ENCODE measurements around the gene TGM6. TPM values are rescaled to one million over a fixed set of nuclear protein-coding genes. Genes with fewer than 3 reads are reported as not detected.

TGM6 gene
- total RNA-seq, 1 experiment from 2014 or later = not detected

GRCh38 chr20:2365091-2365490, 15.6 kb upstream of the TGM6 start:
- intact Hi-C loops (cut with micrococcal nuclease; ENCODE audit: unreplicated experiment) = no loop called here
- no peaks in the 10 kb centered on the region for H3K9me3 Mint-ChIP-seq (ENCODE audit: low read depth, unreplicated experiment)
- H3K4me3 Mint-ChIP-seq (ENCODE audit: low read depth, unreplicated experiment) = no peak overlapping the region
- no TSS peak for BruUV-seq (replicated peaks)
- peaks cover 6% of the 10 kb centered on the region for H3K4me1 Mint-ChIP-seq (ENCODE audit: low read depth, unreplicated experiment)
- no peak overlapping the region for H3K27ac Mint-ChIP-seq (ENCODE audit: unreplicated experiment)
- peaks cover 29% of the 10 kb centered on the region for H3K27me3 Mint-ChIP-seq (ENCODE audit: unreplicated experiment)
- no peak for TF ChIP-seq CTCF (IDR thresholded peaks at IDR 0.05; ENCODE audit: unreplicated experiment)
- CTCF ChIA-PET = no interaction called here
- no peaks in the 10 kb centered on the region for H3K36me3 Mint-ChIP-seq (ENCODE audit: insufficient read depth, unreplicated experiment)
- DNase-seq = no peak

GRCh38 chr20:2365666-2366065, 15.0 kb upstream of the TGM6 start:
- no peak for TF ChIP-seq CTCF (IDR thresholded peaks at IDR 0.05; ENCODE audit: unreplicated experiment)
- DNase-seq = no peak
- no peak overlapping the region for H3K4me3 Mint-ChIP-seq (ENCODE audit: low read depth, unreplicated experiment)
- H3K4me1 Mint-ChIP-seq (ENCODE audit: low read depth, unreplicated experiment) = peaks cover 6% of the 10 kb centered on the region
- CTCF ChIA-PET = no interaction called here
- no TSS peak for BruUV-seq (replicated peaks)
- no peak overlapping the region for H3K27ac Mint-ChIP-seq (ENCODE audit: unreplicated experiment)
- H3K36me3 Mint-ChIP-seq (ENCODE audit: insufficient read depth, unreplicated experiment) = no peaks in the 10 kb centered on the region
- peaks cover 35% of the 10 kb centered on the region for H3K27me3 Mint-ChIP-seq (ENCODE audit: unreplicated experiment)
- intact Hi-C loops (cut with micrococcal nuclease; ENCODE audit: unreplicated experiment) = no loop called here
- no peaks in the 10 kb centered on the region for H3K9me3 Mint-ChIP-seq (ENCODE audit: low read depth, unreplicated experiment)

- peaks cover 4% of the 10 kb centered on the region for H3K4me1 Mint-ChIP-seq (ENCODE audit: low read depth, unreplicated experiment)
- H3K27ac Mint-ChIP-seq (ENCODE audit: unreplicated experiment) = no peak overlapping the region
- TF ChIP-seq CTCF (IDR thresholded peaks at IDR 0.05; ENCODE audit: unreplicated experiment) = no peak
- H3K4me3 Mint-ChIP-seq (ENCODE audit: low read depth, unreplicated experiment) = no peak overlapping the region
- CTCF ChIA-PET = no interaction called here
- no peaks in the 10 kb centered on the region for H3K36me3 Mint-ChIP-seq (ENCODE audit: insufficient read depth, unreplicated experiment)
- no TSS peak for BruUV-seq (replicated peaks)
- no peak for DNase-seq
- intact Hi-C loops (cut with micrococcal nuclease; ENCODE audit: unreplicated experiment) = no loop called here
- H3K27me3 Mint-ChIP-seq (ENCODE audit: unreplicated experiment) = peaks cover 48% of the 10 kb centered on the region
- H3K9me3 Mint-ChIP-seq (ENCODE audit: low read depth, unreplicated experiment) = no peaks in the 10 kb centered on the region
These were observed 12.1 kb upstream of the TGM6 start for GRCh38 chr20:2368621-2369020.

- no peak overlapping the region for H3K4me3 Mint-ChIP-seq (ENCODE audit: low read depth, unreplicated experiment)
- no peaks in the 10 kb centered on the region for H3K9me3 Mint-ChIP-seq (ENCODE audit: low read depth, unreplicated experiment)
- DNase-seq = no peak
- TF ChIP-seq CTCF (IDR thresholded peaks at IDR 0.05; ENCODE audit: unreplicated experiment) = no peak
- CTCF ChIA-PET = no interaction called here
- H3K4me1 Mint-ChIP-seq (ENCODE audit: low read depth, unreplicated experiment) = no peaks in the 10 kb centered on the region
- H3K27me3 Mint-ChIP-seq (ENCODE audit: unreplicated experiment) = peaks cover 71% of the 10 kb centered on the region
- intact Hi-C loops (cut with micrococcal nuclease; ENCODE audit: unreplicated experiment) = no loop called here
- H3K27ac Mint-ChIP-seq (ENCODE audit: unreplicated experiment) = no peak overlapping the region
- no TSS peak for BruUV-seq (replicated peaks)
- H3K36me3 Mint-ChIP-seq (ENCODE audit: insufficient read depth, unreplicated experiment) = no peaks in the 10 kb centered on the region
These were observed 7.6 kb upstream of the TGM6 start for GRCh38 chr20:2373098-2373497.

Measured in Calu3 (cell line).